HepG2 (cell line): Measurements from ENCODE around the gene LYRM9. TPM values are rescaled to one million over a fixed set of nuclear protein-coding genes. Genes with fewer than 3 reads are reported as not detected.

ENCODE experiments used
- ATAC-seq: fragments of 200-7000 bp; cut with Tn5 transposase; 3 replicates; pipeline ENCODE4 v1.9.1; 2020; ENCODE audit warnings: mild to moderate bottlenecking, moderate library complexity
- BruUV-seq: library from RNA; stranded (reverse); fragments of 400-500 nt; replicated peaks from 2 replicates; lab custom pipeline; 2021; lab: Mats Ljungman, UMichigan
- CTCF ChIA-PET: fragments of 300-600 bp; formaldehyde crosslinking; extraction: SDS; loops from one replicate; lab custom pipeline; 2021; ENCODE audit warnings: low total read pairs, inconsistent platforms, low intra/inter-chr PET ratio; lab: Yijun Ruan, JAX
- POLR2A ChIA-PET: fragments of 350-600 bp; sonication (Branson Sonifier 250); formaldehyde crosslinking; loops from one replicate; lab custom pipeline; 2020; ENCODE audit warnings: antibody characterized with exemption, inconsistent platforms; lab: Yijun Ruan, JAX
- DNase-seq: peaks from one replicate; pipeline ENCODE4 v3.0.0-alpha.2; 2015; ENCODE audit warnings: low spot score
- FAIRE-seq: peaks from 3 replicates; lab custom pipeline; 2011; peaks lifted over from hg19 to GRCh38; lab: Jason Lieb, UNC
- H2AFZ ChIP-seq: one replicate; pipeline ENCODE4 v1.6.1; 2011; ENCODE audit warnings: low read length, inconsistent platforms
- H3K27ac ChIP-seq: fragments of 300-600 bp; 3 replicates; pipeline ENCODE4 v1.8.0; 2011; ENCODE audit warnings: mixed run types, mild to moderate bottlenecking, mixed read lengths, low read length, inconsistent platforms; ENCODE audit not compliant: insufficient read depth; ENCODE audit errors: extremely low read length
- H3K27me3 ChIP-seq, 2 experiments: fragments of 200-600 bp in 1 of 2; 2 replicates in 1 of 2; 3 replicates in 1 of 2; pipeline versions ENCODE4 v1.6.0 to v1.8.0; 2011; ENCODE audit warnings: low read length in 2 of 2, mild to moderate bottlenecking in 2 of 2, moderate library complexity in 2 of 2, inconsistent platforms in 1 of 2; ENCODE audit not compliant: insufficient read depth in 2 of 2, control insufficient read depth in 1 of 2
- H3K36me3 ChIP-seq, 2 experiments: fragments of 200-600 bp in 1 of 2; replicated peaks in 1 of 2; 2 replicates in 1 of 2; 3 replicates in 1 of 2; pipeline versions ENCODE4 v1.5.1 to v1.8.0; 2011; ENCODE audit warnings: low read length in 2 of 2, inconsistent platforms in 1 of 2; ENCODE audit not compliant: insufficient read depth in 2 of 2, control insufficient read depth in 1 of 2
- H3K4me1 ChIP-seq: 2 replicates; pipeline ENCODE4 v1.5.1; 2012; ENCODE audit warnings: low read length, inconsistent platforms; ENCODE audit not compliant: insufficient read depth
- H3K4me2 ChIP-seq: 2 replicates; pipeline ENCODE4 v1.6.0; 2011; ENCODE audit warnings: low read depth, low read length, inconsistent platforms
- H3K4me3 ChIP-seq, 3 experiments: fragments of 200-600 bp in 1 of 3; sonication (generic), shearing (Covaris generic) in 1 of 3; replicated peaks in 1 of 3; 2 replicates each; pipeline ENCODE4 v1.5.1; 2011 to 2016; ENCODE audit warnings: low read length in 3 of 3, inconsistent platforms in 2 of 3, low read depth in 2 of 3, mild to moderate bottlenecking in 2 of 3, control low read depth in 1 of 3, mixed read lengths in 1 of 3; ENCODE audit not compliant: insufficient read depth in 1 of 3
- H3K79me2 ChIP-seq: one replicate; pipeline ENCODE4 v1.6.1; 2011; ENCODE audit warnings: low read length, inconsistent platforms; ENCODE audit not compliant: insufficient read depth
- H3K9ac ChIP-seq: 2 replicates; pipeline ENCODE4 v1.6.0; 2011; ENCODE audit warnings: mild to moderate bottlenecking, low read depth, low read length, inconsistent platforms; ENCODE audit not compliant: insufficient read depth
- H3K9me3 ChIP-seq: 2 replicates; pipeline ENCODE4 v1.5.1; 2012; ENCODE audit warnings: mild to moderate bottlenecking, low read length
- H4K20me1 ChIP-seq: 2 replicates; pipeline ENCODE4 v1.6.0; 2011; ENCODE audit warnings: inconsistent platforms, mild to moderate bottlenecking, low read length, moderate library complexity; ENCODE audit not compliant: insufficient read depth
- MAFF ChIP-seq: IDR thresholded peaks from 2 replicates; pipeline ENCODE4 v1.6.1; 2011; ENCODE audit warnings: low read depth, low read length, improper control_type of control experiment
- MAFK ChIP-seq, 2 experiments: IDR thresholded peaks in 1 of 2; conservative IDR thresholded peaks in 1 of 2; 2 replicates each; pipeline ENCODE4 v1.6.1; 2011; ENCODE audit warnings: improper control_type of control experiment in 2 of 2, low read length in 2 of 2
- NFE2L2 ChIP-seq: fragments of 150-350 bp; IDR thresholded peaks from 2 replicates; pipeline ENCODE4 v1.6.1; 2014; ENCODE audit warnings: low read length
- RAD21 ChIP-seq: fragments of 450-650 bp; formaldehyde crosslinking; IDR thresholded peaks from 2 replicates; pipeline ENCODE4 v1.5.0; 2020; ENCODE audit warnings: mild to moderate bottlenecking
- SALL2 ChIP-seq: sonication (generic); formaldehyde crosslinking; IDR thresholded peaks from 2 replicates; pipeline ENCODE4 v1.8.1; 2023; ENCODE audit warnings: mild to moderate bottlenecking, missing genetic modification reagents, inconsistent platforms
- SMC3 ChIP-seq: IDR thresholded peaks from 2 replicates; pipeline ENCODE4 v1.6.1; 2011; ENCODE audit warnings: low read length, improper control_type of control experiment
- STAG1 ChIP-seq: sonication (generic); formaldehyde crosslinking; IDR thresholded peaks from 2 replicates; pipeline ENCODE4 v1.4.0; 2020; ENCODE audit warnings: missing genetic modification reagents
- XRCC5 ChIP-seq: fragments of 200-400 bp; formaldehyde crosslinking; optimal IDR thresholded peaks from 2 replicates; pipeline ENCODE3; 2017; ENCODE audit warnings: mild to moderate bottlenecking, low read length
- ZBTB42 ChIP-seq: sonication (generic); formaldehyde crosslinking; IDR thresholded peaks from 2 replicates; pipeline ENCODE4 v1.5.0; 2020; ENCODE audit warnings: mild to moderate bottlenecking, missing genetic modification reagents
- ZFX ChIP-seq: sonication (generic); formaldehyde crosslinking; IDR thresholded peaks from 2 replicates; pipeline ENCODE4 v1.4.0; 2020; ENCODE audit warnings: mild to moderate bottlenecking, low read depth, missing genetic modification reagents, moderate library complexity
- ZNF234 ChIP-seq: sonication (generic); formaldehyde crosslinking; conservative IDR thresholded peaks from 2 replicates; pipeline ENCODE4 v1.5.1; 2020; ENCODE audit warnings: mild to moderate bottlenecking, missing genetic modification reagents
- ZNF605 ChIP-seq: sonication (generic); formaldehyde crosslinking; IDR thresholded peaks from 2 replicates; pipeline ENCODE4 v1.8.0; 2022; ENCODE audit warnings: mild to moderate bottlenecking, missing genetic modification reagents
- WGBS: methylation state at CpG from one replicate; pipeline ENCODE4 v1.1.6; 2017; ENCODE audit warnings: low lambda C conversion rate; 5-methylcytosine and 5-hydroxymethylcytosine counted together
- in situ Hi-C: cut with HindIII; loops from 2 replicates; pipeline ENCODE4 v1.10.0; 2017; ENCODE audit warnings: low pct_unique_long_range_greater_than_20kb; ENCODE audit not compliant: extremely low pct_ligation_motif_present
- intact Hi-C: fragments of 100-400 bp; cut with micrococcal nuclease; formaldehyde crosslinking; loops from one replicate; pipeline ENCODE4 v1.10.0; 2022; ENCODE audit not compliant: unreplicated experiment
- polyA plus RNA-seq, 8 experiments: library from polyadenylated mRNA; depleted of rRNA in 3 of 8; stranded (reverse) in 7 of 8; unstranded in 1 of 8; fragments of >200 nt; fragmentation: Illumina TruSeq in 4 of 8; extraction: Trizol in 4 of 8; gene quantifications; 2 replicates each; pipeline versions ENCODE4 v1.2.1 to v1.2.3, GENCODE V29; 2011 to 2016; ENCODE audit warnings: low read depth in 4 of 8, missing spikeins in 1 of 8, mixed read lengths in 1 of 8; ENCODE audit not compliant: insufficient read depth in 1 of 8
- total RNA-seq, 5 experiments: library from RNA; depleted of rRNA; stranded (reverse); fragments of >200 nt; fragmentation: Illumina TruSeq; extraction: Trizol; gene quantifications; 2 replicates each; pipeline ENCODE4 v1.2.3, GENCODE V29; 2016; ENCODE audit warnings: low read depth in 1 of 5
- TF ChIP-seq, protein P1 (sequence below): sonication (generic); formaldehyde crosslinking; IDR thresholded peaks from 2 replicates; pipeline ENCODE4 v1.5.0; 2020; ENCODE audit warnings: mild to moderate bottlenecking, missing genetic modification reagents, moderate library complexity
- TF ChIP-seq, protein P2 (sequence below): sonication (generic); formaldehyde crosslinking; IDR thresholded peaks from 2 replicates; pipeline ENCODE4 v1.8.0; 2022; ENCODE audit warnings: mild to moderate bottlenecking, missing genetic modification reagents

LYRM9 gene
- total and polyA plus RNA-seq, 2 of the 13 experiments (the other 11 are each of a cell fraction or from before 2014, with no cell fraction given): 0.24 to 0.66 TPM

DNA sequence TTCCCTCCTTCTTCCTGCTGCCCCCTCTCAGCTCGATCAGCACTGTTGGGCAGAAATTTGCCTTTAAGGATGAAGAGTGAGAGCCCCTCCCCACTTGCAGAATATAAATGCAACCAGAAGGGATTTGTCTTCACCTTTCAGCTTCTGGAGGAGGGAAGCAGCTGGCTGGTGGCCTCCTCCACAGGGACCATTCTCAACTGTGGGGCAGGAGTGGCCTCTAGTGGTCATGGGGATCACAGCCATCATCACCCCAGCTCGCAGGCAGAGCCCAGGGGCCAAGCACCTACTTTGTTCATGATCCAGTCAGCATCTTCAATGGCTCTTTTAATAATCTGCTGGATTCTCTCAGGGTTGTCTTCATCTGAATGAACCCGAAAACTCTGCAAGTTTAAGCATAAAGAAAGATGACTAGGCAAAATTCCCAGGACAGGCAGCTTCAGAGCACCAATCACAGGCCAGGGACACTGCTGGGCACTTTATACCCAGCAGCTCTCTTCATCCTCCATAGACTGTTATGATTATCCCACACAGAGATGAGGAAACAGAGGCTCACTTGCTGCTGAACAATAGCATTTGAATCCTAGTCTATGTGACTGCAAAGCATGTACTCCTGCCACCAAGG, 13.1 kb downstream of the LYRM9 start:
- DNase-seq (peak; percentile 48), ATAC-seq (peak; percentile 97), FAIRE-seq (peak; percentile 40)
- CTCF ChIA-PET: interaction anchor here (1.3 to 4.0 kb wide), 3 partner anchors 74 to 225 kb away, joined by 7 to 46 read pairs (median 32); no protein-coding TSS in a partner anchor
- BruUV-seq: no TSS peak
- no peaks in the 10 kb centered on the region for H3K79me2 ChIP-seq
- H3K27ac ChIP-seq: no peak overlapping the region
- TF ChIP-seq XRCC5: peak; percentile 27
- TF ChIP-seq MAFK (conservative IDR thresholded peaks at IDR 0.05 in 1 of 2, IDR thresholded peaks at IDR 0.05 in 1 of 2; ENCODE audit: low read length in 2 of 2): peak; percentile 57 to 61
- no peak for TF ChIP-seq ZBTB42 (CRISPR knock-in tag)
- TF ChIP-seq SMC3: peak; percentile 76
- no peak for TF ChIP-seq ZNF605 (CRISPR knock-in tag)
- 0 out of 2 replicates have a peak, but pooled peaks have one; percentile 37 for TF ChIP-seq SALL2
- peak; percentile 95 for TF ChIP-seq STAG1
- TF ChIP-seq ZFX (CRISPR knock-in tag): no peak
- TF ChIP-seq NFE2L2: peak; percentile 51; the same call in 1 of the 2 replicates
- TF ChIP-seq ZNF234 (CRISPR knock-in tag): no peak
- TF ChIP-seq, protein P1, sequence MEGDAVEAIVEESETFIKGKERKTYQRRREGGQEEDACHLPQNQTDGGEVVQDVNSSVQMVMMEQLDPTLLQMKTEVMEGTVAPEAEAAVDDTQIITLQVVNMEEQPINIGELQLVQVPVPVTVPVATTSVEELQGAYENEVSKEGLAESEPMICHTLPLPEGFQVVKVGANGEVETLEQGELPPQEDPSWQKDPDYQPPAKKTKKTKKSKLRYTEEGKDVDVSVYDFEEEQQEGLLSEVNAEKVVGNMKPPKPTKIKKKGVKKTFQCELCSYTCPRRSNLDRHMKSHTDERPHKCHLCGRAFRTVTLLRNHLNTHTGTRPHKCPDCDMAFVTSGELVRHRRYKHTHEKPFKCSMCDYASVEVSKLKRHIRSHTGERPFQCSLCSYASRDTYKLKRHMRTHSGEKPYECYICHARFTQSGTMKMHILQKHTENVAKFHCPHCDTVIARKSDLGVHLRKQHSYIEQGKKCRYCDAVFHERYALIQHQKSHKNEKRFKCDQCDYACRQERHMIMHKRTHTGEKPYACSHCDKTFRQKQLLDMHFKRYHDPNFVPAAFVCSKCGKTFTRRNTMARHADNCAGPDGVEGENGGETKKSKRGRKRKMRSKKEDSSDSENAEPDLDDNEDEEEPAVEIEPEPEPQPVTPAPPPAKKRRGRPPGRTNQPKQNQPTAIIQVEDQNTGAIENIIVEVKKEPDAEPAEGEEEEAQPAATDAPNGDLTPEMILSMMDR (CRISPR knock-in tag): peak; percentile 92
- 0 out of 2 replicates have a peak, but pooled peaks have one; percentile 22 for TF ChIP-seq MAFF
- TF ChIP-seq RAD21: peak; percentile 85
- TF ChIP-seq, protein P2, sequence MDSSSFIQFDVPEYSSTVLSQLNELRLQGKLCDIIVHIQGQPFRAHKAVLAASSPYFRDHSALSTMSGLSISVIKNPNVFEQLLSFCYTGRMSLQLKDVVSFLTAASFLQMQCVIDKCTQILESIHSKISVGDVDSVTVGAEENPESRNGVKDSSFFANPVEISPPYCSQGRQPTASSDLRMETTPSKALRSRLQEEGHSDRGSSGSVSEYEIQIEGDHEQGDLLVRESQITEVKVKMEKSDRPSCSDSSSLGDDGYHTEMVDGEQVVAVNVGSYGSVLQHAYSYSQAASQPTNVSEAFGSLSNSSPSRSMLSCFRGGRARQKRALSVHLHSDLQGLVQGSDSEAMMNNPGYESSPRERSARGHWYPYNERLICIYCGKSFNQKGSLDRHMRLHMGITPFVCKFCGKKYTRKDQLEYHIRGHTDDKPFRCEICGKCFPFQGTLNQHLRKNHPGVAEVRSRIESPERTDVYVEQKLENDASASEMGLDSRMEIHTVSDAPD: no peak
- no peak overlapping the region for H3K9ac ChIP-seq
- no peaks in the 10 kb centered on the region for H4K20me1 ChIP-seq
- no peak overlapping the region for H3K4me2 ChIP-seq
- no peaks in the 10 kb centered on the region for H3K9me3 ChIP-seq
- in situ Hi-C loops: loop anchor here (5.0 to 25.0 kb wide), 4 partner anchors 73 to 393 kb away; no protein-coding TSS in a partner anchor
- intact Hi-C loops: loop anchor here (1.0 to 5.0 kb wide), 4 partner anchors 75 to 228 kb away; no protein-coding TSS in a partner anchor
- no peak overlapping the region for H2AFZ ChIP-seq
- H3K4me3 ChIP-seq: no peak overlapping the region
- WGBS: 0% methylated on average over 2 of the region's 3 CpGs
- POLR2A ChIA-PET: interaction anchor here (1.0 to 1.7 kb wide), 2 partner anchors 72 to 75 kb away, joined by 3 to 12 read pairs; no protein-coding TSS in a partner anchor
- no peaks in the 10 kb centered on the region; a peak in 1 of 5 replicates for H3K27me3 ChIP-seq
- no peaks in the 10 kb centered on the region for H3K36me3 ChIP-seq
- H3K4me1 ChIP-seq: no peaks in the 10 kb centered on the region
